Neuronal stem cell (in vitro differentiated cells): ENCODE data around the gene CACNA1F.
A peak's percentile ranks its signal among the peaks of the same experiment; 100 is the strongest.

Experiments
- DNase-seq: peaks from one replicate; pipeline ENCODE4 v3.0.0-alpha.2; 2013; ENCODE audit warnings: low spot score
- H2AFZ ChIP-seq: one replicate; pipeline ENCODE4 v1.6.1; 2013; ENCODE audit warnings: mild to moderate bottlenecking, low read length, inconsistent platforms
- H2AK5ac ChIP-seq: 2 replicates; pipeline ENCODE4 v1.6.1; 2013; ENCODE audit warnings: low read depth, mild to moderate bottlenecking, inconsistent platforms, low read length, moderate library complexity, mixed read lengths
- H2BK120ac ChIP-seq: 2 replicates; pipeline ENCODE4 v1.6.1; 2013; ENCODE audit warnings: low read depth, mild to moderate bottlenecking, inconsistent platforms, low read length, moderate library complexity, mixed read lengths
- H2BK12ac ChIP-seq: one replicate; pipeline ENCODE4 v1.6.1; 2013; ENCODE audit warnings: low read length, inconsistent platforms
- H2BK15ac ChIP-seq: 2 replicates; pipeline ENCODE4 v1.6.1; 2013; ENCODE audit warnings: mild to moderate bottlenecking, low read length, inconsistent platforms, mixed read lengths
- H2BK5ac ChIP-seq: one replicate; pipeline ENCODE4 v1.6.1; 2013; ENCODE audit warnings: inconsistent platforms, mild to moderate bottlenecking, low read length, moderate library complexity
- H3K14ac ChIP-seq: one replicate; pipeline ENCODE4 v1.6.1; 2013; ENCODE audit warnings: low read length, inconsistent platforms
- H3K18ac ChIP-seq: 2 replicates; pipeline ENCODE4 v1.6.1; 2013; ENCODE audit warnings: low read length, inconsistent platforms
- H3K23ac ChIP-seq: 2 replicates; pipeline ENCODE4 v1.6.1; 2013; ENCODE audit warnings: low read depth, mild to moderate bottlenecking, mixed read lengths, low read length, inconsistent platforms; ENCODE audit not compliant: poor library complexity
- H3K27ac ChIP-seq: replicated peaks from 3 replicates; pipeline ENCODE4 v1.5.1; 2013; ENCODE audit warnings: low read length, inconsistent platforms
- H3K27me3 ChIP-seq, 3 experiments: 2 replicates each; pipeline ENCODE4 v1.6.1; 2013; ENCODE audit warnings: low read length in 3 of 3, mild to moderate bottlenecking in 2 of 3, inconsistent platforms in 1 of 3, low read depth in 1 of 3, mixed read lengths in 1 of 3, moderate library complexity in 1 of 3; ENCODE audit not compliant: control insufficient read depth in 3 of 3, insufficient read depth in 3 of 3
- H3K36me3 ChIP-seq, 2 donors: replicated peaks in 1 of 2; 2 replicates each; pipeline ENCODE4 v1.6.1; 2013; ENCODE audit warnings: low read length in 2 of 2; ENCODE audit not compliant: control insufficient read depth in 2 of 2, insufficient read depth in 2 of 2
- H3K4ac ChIP-seq: 2 replicates; pipeline ENCODE4 v1.6.1; 2013; ENCODE audit warnings: inconsistent platforms, mild to moderate bottlenecking, low read length, moderate library complexity
- H3K4me1 ChIP-seq, 2 donors: 1 replicate in 1 of 2; 2 replicates in 1 of 2; pipeline ENCODE4 v1.6.1; 2013; ENCODE audit warnings: low read length in 2 of 2, low read depth in 1 of 2; ENCODE audit not compliant: control insufficient read depth in 2 of 2, insufficient read depth in 1 of 2
- H3K4me2 ChIP-seq: one replicate; pipeline ENCODE4 v1.6.1; 2013; ENCODE audit warnings: mild to moderate bottlenecking, low read length, inconsistent platforms; ENCODE audit not compliant: insufficient read depth, poor library complexity, severe bottlenecking
- H3K4me3 ChIP-seq, 2 donors: 2 replicates each; pipeline ENCODE4 v1.5.1; 2013; ENCODE audit warnings: low read length in 2 of 2, mild to moderate bottlenecking in 2 of 2, inconsistent platforms in 1 of 2, moderate library complexity in 1 of 2
- H3K79me1 ChIP-seq: one replicate; pipeline ENCODE4 v1.6.1; 2013; ENCODE audit warnings: low read depth, mild to moderate bottlenecking, inconsistent platforms, low read length, moderate library complexity
- H3K9ac ChIP-seq: one replicate; pipeline ENCODE4 v1.6.1; 2013; ENCODE audit warnings: mild to moderate bottlenecking, low read depth, low read length, inconsistent platforms; ENCODE audit not compliant: poor library complexity
- H3K9me3 ChIP-seq, 2 donors: replicated peaks in 1 of 2; 2 replicates each; pipeline versions ENCODE3 to v1.6.1; 2013; ENCODE audit warnings: low read length in 2 of 2, mild to moderate bottlenecking in 2 of 2, inconsistent platforms in 1 of 2, low read depth in 1 of 2, mixed read lengths in 1 of 2, moderate library complexity in 1 of 2; ENCODE audit not compliant: control insufficient read depth in 2 of 2, insufficient read depth in 1 of 2
- H4K8ac ChIP-seq: one replicate; pipeline ENCODE4 v1.6.1; 2013; ENCODE audit warnings: low read depth, mild to moderate bottlenecking, inconsistent platforms, low read length, moderate library complexity
- H4K91ac ChIP-seq: one replicate; pipeline ENCODE4 v1.6.1; 2013; ENCODE audit warnings: low read length, low read depth, mild to moderate bottlenecking, inconsistent platforms; ENCODE audit not compliant: poor library complexity
- WGBS, 2 donors: extraction: QIAGEN DNeasy Blood & Tissue Kit; methylation state at CpG; one replicate each; pipeline ENCODE4 v1.1.7; 2013; ENCODE audit warnings: missing lambda C conversion rate in 2 of 2, mixed read lengths in 1 of 2; ENCODE audit not compliant: insufficient read length in 2 of 2, insufficient replicate concordance in 1 of 2; ENCODE audit errors: extremely low coverage in 2 of 2; 5-methylcytosine and 5-hydroxymethylcytosine counted together

The CACNA1F gene

DNA sequence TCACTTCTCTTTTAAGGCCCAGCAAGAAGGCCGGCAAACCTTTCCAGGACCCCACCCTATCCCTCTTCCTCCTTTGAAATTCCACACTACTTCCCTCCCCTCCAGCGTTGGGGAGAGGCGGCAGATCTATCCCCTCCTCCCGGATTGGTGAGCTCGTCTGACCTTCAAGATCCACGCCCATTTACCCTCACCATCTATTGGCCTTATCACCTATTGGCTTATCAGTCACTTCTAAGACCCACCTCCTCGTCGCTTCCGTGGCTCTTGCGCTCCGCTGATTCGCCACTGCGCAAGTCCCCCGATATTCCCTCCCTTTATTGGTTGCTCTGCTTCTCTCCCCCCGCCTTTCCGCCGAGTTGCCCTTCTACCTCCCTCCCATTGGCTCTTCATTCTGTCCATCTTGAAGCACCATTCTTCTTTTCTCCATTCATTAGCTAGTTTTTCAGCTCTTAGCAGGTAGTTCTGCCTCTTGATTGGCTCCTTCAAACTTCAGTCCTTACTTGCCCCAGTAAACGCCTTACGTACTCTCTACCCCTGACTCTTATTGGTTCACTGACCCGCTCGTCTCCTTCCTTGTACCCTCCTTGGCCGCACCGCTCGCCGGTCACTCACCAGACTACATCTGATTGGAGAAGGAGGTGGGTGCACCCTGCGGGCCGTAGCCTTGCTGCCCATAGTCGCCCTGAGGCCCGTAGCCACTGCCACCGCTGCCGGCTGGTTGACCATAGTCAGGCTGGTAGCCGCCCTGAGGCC, 42.1 kb downstream of the CACNA1F start:
- H2BK5ac ChIP-seq = no peak overlapping the region
- no peaks in the 10 kb centered on the region for H3K79me1 ChIP-seq
- H3K4me1 ChIP-seq = peaks cover 0 to 4% of the 10 kb centered on the region in 2 donors
- WGBS, 2 donors = no CpG with 5 or more reads among the region's 32 CpGs
- no peak overlapping the region for H2BK120ac ChIP-seq
- no peak overlapping the region for H2AK5ac ChIP-seq
- H3K4ac ChIP-seq = no peak overlapping the region
- no peak overlapping the region for H2BK12ac ChIP-seq
- H3K27ac ChIP-seq = peak overlapping the region; percentile 86
- no peak overlapping the region for H3K4me2 ChIP-seq
- H3K14ac ChIP-seq = no peak overlapping the region
- H3K18ac ChIP-seq = peak overlapping the region; percentile 83
- no peaks in the 10 kb centered on the region for H3K9me3 ChIP-seq
- H4K8ac ChIP-seq = no peak overlapping the region
- no peak overlapping the region for H3K9ac ChIP-seq
- H3K36me3 ChIP-seq = no peaks in the 10 kb centered on the region
- no peak overlapping the region for H3K23ac ChIP-seq
- H2AFZ ChIP-seq = peak overlapping the region; percentile 85
- no peak overlapping the region for H2BK15ac ChIP-seq
- H3K4me3 ChIP-seq = peak overlapping the region; percentile 63 to 95
- no peak overlapping the region for H4K91ac ChIP-seq
- no peaks in the 10 kb centered on the region for H3K27me3 ChIP-seq
- DNase-seq = peak; percentile 95

- H2BK5ac ChIP-seq = no peak overlapping the region
- no peak for DNase-seq
- no peak overlapping the region for H2BK12ac ChIP-seq
- H2BK120ac ChIP-seq = no peak overlapping the region
- no peak overlapping the region for H3K4ac ChIP-seq
- H3K9ac ChIP-seq = no peak overlapping the region
- H3K14ac ChIP-seq = no peak overlapping the region
- WGBS, 2 donors = no CpG with 5 or more reads among the region's 6 CpGs
- no peaks in the 10 kb centered on the region for H3K9me3 ChIP-seq
- H2AFZ ChIP-seq = no peak overlapping the region
- no peaks in the 10 kb centered on the region for H3K79me1 ChIP-seq
- H2AK5ac ChIP-seq = no peak overlapping the region
- no peak overlapping the region for H4K91ac ChIP-seq
- no peaks in the 10 kb centered on the region for H3K36me3 ChIP-seq
- H3K4me3 ChIP-seq = no peak overlapping the region
- H3K27ac ChIP-seq = no peak overlapping the region
- H3K27me3 ChIP-seq = no peaks in the 10 kb centered on the region
- peaks cover 0 to 10% of the 10 kb centered on the region in 2 donors for H3K4me1 ChIP-seq
- H3K18ac ChIP-seq = no peak overlapping the region
- H3K23ac ChIP-seq = no peak overlapping the region
- no peak overlapping the region for H4K8ac ChIP-seq
- H2BK15ac ChIP-seq = no peak overlapping the region
- H3K4me2 ChIP-seq = no peak overlapping the region
These were observed 43.5 kb downstream of the CACNA1F start for GRCh38 chrX:49189606-49190005.

DNA sequence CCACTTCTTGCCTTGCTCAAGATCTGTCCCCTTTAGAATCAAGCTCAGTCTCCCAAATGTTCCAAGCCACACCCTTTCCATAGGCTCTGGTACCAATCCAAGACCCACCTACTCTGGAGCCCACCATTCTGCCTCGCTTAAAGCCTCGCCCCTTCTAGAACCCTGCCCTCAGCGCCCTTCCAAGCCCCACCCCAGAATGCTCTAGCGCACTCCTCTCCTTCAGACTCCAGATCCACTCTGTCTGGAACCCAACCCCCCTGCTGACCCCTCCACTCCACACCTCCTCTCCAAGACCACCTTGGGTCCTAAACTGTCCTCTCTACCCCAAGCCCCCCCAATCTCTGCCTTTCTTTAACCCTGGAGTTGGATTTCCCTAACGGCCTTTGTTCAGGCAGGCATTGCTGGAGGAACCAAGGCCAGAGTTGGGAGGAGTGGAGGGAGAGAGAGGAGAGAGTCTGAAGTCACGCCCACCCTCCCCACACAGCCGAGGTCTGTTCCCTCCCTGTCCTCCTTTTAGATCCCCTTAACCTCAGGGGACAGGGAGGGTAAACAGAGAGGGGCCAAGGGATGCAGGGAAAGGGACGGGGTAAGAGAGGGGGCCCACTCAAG, 44.6 kb downstream of the CACNA1F start:
- Histone ChIP-seq H3K36me3 (no peaks in the 10 kb centered on the region), H4K91ac (no peak overlapping the region), H4K8ac (no peak overlapping the region), H2AK5ac (no peak overlapping the region), H3K27me3 (no peaks in the 10 kb centered on the region), H3K9me3 (no peaks in the 10 kb centered on the region), H2BK15ac (no peak overlapping the region), H3K4me3 (no peak overlapping the region), H3K23ac (no peak overlapping the region), H3K27ac (no peak overlapping the region), H2BK120ac (no peak overlapping the region), H3K4me1 (peaks cover 0 to 11% of the 10 kb centered on the region in 2 donors), H2BK12ac (no peak overlapping the region), H3K9ac (no peak overlapping the region), H3K18ac (no peak overlapping the region), H2AFZ (no peak overlapping the region), H3K4me2 (no peak overlapping the region), H3K4ac (no peak overlapping the region), H3K79me1 (no peaks in the 10 kb centered on the region), H3K14ac (no peak overlapping the region), H2BK5ac (no peak overlapping the region)
- no CpG with 5 or more reads among the region's 8 CpGs for WGBS, 2 donors
- DNase-seq = no peak

- no peak overlapping the region for H4K8ac ChIP-seq
- H3K4me1 ChIP-seq = peaks cover 0 to 11% of the 10 kb centered on the region in 2 donors
- H3K79me1 ChIP-seq = no peaks in the 10 kb centered on the region
- no peak overlapping the region for H2BK120ac ChIP-seq
- no peak overlapping the region for H2BK5ac ChIP-seq
- H3K4me2 ChIP-seq = peak overlapping the region; percentile 18
- H2AFZ ChIP-seq = peak overlapping the region; percentile 56
- H3K36me3 ChIP-seq = no peaks in the 10 kb centered on the region
- no peak overlapping the region for H3K4ac ChIP-seq
- DNase-seq = no peak
- WGBS, 2 donors = no CpG with 5 or more reads among the region's 10 CpGs
- H2BK12ac ChIP-seq = no peak overlapping the region
- H3K27ac ChIP-seq = no peak overlapping the region
- no peaks in the 10 kb centered on the region for H3K27me3 ChIP-seq
- H3K18ac ChIP-seq = no peak overlapping the region
- H2AK5ac ChIP-seq = no peak overlapping the region
- H3K14ac ChIP-seq = no peak overlapping the region
- no peak overlapping the region for H3K23ac ChIP-seq
- H2BK15ac ChIP-seq = no peak overlapping the region
- no peak overlapping the region for H3K9ac ChIP-seq
- H3K9me3 ChIP-seq = no peaks in the 10 kb centered on the region
- no peak overlapping the region for H3K4me3 ChIP-seq
- H4K91ac ChIP-seq = no peak overlapping the region
These were observed 45.6 kb downstream of the CACNA1F start for GRCh38 chrX:49187526-49187925.
